Activated CD8-positive, alpha-beta memory T cell treated with anti-CD3 and anti-CD28 coated beads for 24 hours (primary cell): ENCODE results near the gene POLR1A.

ENCODE experiments used
- DNase-seq: peaks from one replicate; pipeline ENCODE4 v3.0.0-alpha.2; 2020

Gene POLR1A

GRCh38 chr2:86019121-86019520 is 86.6 kb downstream of the POLR1A start:
- no peak for DNase-seq

- no peak for DNase-seq
Observed at GRCh38 chr2:86017901-86018896, 87.5 kb downstream of the POLR1A start.

GRCh38 chr2:86016581-86016980 is 89.1 kb downstream of the POLR1A start:
- no peak for DNase-seq

- no peak for DNase-seq
Observed at GRCh38 chr2:86015699-86016098, 90.0 kb downstream of the POLR1A start.

GRCh38 chr2:86015006-86015405 is 90.7 kb downstream of the POLR1A start:
- DNase-seq: no peak

GRCh38 chr2:86014493-86014892 is 91.2 kb downstream of the POLR1A start:
- no peak for DNase-seq

GRCh38 chr2:86012007-86012712 is 93.5 kb downstream of the POLR1A start:
- DNase-seq: no peak

DNA sequence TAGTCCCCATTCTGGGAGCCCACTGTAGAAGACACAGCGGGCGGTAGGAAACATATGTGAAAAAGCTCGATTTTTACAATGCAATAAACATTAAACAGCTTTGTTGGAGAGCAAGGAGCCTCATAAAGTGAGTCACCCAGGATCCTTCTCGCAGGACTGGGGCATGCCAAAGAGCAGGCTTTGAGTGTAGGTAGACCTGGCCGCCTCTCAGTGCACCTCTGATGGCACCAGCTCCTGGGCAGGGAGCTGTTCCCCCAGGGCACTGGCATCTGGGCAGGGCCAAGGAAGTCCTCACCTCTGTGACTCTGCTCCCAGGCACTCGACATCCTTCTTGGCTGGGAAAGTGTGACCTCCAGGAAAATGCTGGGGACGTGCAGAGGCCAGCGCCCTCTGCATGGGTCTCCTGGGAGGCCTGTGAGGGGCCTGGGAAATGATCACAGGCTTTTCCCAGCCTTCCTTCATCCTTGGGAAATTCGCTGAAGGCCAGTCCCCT is 94.2 kb downstream of the POLR1A start:
- DNase-seq: no peak

GRCh38 chr2:86010083-86010482 is 95.6 kb downstream of the POLR1A start:
- DNase-seq: no peak

GRCh38 chr2:86006524-86006923 is 99.2 kb downstream of the POLR1A start:
- DNase-seq: no peak

- no peak for DNase-seq
Observed at GRCh38 chr2:86003967-86004366, 101.7 kb downstream of the POLR1A start.

DNA sequence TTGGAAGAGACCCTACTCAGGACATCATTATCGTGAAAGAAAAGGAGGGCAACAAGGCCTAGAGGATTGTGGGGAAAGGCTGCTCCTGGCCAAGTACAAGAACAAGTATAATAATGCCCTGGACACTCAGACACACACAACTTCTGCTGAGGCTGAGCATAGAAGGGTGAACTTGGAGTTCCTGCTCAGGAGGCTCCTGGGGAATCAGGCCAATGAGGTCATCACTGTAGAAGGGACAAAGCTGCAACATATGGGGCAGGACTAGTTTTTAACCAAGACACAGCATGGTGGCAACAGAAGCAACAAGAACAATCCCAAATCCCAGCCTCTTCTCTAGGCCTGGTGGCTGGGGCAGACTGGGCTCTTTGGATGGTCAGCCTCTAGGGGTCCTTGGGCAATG is 102.6 kb downstream of the POLR1A start:
- no peak for DNase-seq

- no peak for DNase-seq
Observed at GRCh38 chr2:86002375-86002774, 103.3 kb downstream of the POLR1A start.

DNA sequence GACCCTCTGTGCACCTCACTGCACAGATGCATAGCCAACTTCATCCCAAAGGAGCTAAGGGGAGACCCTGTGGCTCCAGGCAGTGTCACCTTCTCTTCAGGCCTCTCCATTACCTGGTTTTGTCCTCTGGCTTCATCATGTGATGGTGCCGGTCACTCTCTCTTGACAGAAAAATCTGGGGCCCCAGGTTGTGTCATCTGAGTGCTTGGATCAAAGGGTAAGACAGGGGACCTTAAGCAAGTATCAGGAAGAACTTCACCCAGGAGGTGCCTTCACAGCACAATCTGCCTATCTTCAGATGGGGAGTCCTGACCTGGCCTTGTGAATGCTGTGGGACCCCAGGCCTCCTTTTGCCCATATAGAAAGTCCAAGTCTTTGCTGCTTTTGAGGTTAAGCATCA is 104.4 kb downstream of the POLR1A start:
- DNase-seq: no peak

GRCh38 chr2:86000938-86001312 is 104.8 kb downstream of the POLR1A start:
- DNase-seq: no peak

- no peak for DNase-seq
Observed at GRCh38 chr2:86000131-86000937, 105.4 kb downstream of the POLR1A start.

DNA sequence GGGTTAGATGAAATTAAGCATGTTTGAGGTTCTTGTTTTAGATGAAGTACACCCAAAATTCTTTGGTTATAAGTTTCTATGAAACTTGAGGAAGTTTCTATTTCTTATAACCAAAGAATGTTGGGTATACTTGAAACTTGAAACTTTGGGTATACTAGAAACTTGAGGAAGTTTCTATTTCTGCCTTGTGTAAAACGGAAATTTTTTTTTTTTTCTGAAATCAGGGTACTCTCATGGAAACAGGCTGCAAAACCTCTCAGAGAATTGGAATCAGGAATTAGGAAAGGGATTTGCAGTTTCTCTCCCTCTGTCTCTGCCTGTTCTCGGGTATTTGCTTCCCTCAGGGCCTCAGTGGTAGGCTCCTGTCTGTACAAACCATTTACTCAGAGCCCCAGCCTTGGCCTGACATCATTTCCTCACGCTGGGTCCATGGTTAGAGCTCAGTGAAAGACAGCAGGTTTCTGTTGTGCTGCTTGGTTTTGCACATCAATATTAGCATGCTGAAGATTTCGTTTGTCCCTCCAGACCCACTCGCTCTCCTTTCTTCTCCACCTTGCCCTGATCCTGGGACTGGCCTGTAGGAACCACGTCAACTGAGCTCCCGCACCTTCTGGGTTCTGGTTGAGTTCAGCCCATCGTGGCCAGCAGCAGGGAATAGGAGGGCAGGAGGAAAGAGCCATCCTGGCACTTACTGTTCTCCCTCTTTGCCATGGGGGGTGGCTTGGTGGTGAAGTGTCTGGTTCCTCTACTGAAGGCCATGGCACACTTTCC is 106.4 kb downstream of the POLR1A start:
- peak; percentile 75 for DNase-seq

DNA sequence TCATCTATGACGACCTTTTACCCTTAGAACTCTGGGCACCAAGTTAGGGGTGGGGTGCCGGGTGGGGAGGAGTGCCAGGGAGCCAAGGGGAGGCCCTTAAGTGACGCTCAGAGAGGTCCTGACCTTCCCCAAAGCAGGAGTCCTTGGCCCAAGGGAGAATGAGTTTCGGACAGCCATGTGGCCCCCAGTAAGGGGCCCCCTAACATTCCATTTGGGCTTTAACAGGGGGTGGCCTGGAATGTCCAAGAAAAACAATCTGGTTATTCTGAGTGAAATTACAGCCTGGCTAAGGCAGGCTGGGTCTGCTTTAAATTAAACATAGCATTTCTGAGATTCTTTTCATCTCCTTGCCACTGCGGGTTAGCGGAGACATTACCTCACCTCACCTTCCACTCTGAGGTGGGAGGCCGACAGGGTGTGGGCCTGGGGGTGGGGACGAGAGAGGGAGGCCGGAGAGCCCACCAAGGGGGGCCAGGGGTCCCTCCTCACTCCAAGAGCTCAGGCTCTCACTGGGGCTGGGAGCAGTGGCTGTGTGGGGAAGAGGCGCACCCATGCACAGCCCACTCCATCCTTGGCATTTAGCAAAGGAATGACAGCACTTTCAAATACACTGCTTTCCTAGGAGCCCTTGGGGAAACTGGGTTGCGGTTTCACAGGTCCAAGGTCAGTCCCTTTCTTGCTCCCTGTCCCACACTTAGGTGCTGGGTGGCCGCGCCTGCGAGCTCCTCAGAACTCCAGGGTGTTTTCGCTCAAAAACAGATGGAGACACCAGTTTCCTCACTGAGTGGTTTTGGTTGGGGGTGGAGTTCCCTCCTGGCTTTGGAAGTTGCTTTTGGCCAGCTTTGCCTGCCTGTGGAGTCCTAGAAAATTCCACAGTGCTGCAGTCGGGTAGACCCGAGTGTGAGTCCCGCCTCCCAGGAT is 107.4 kb downstream of the POLR1A start:
- DNase-seq: no peak

- no peak for DNase-seq
Observed at GRCh38 chr2:85997017-85997970, 108.4 kb downstream of the POLR1A start.

- no peak for DNase-seq
Observed at GRCh38 chr2:85996591-85996990, 109.1 kb downstream of the POLR1A start.
